ENCODE data around the gene NFATC1.
A peak's percentile ranks its signal among the peaks of the same experiment; 100 is the strongest.
"Not testable (repeated sequence)": the region's sequence is repeated elsewhere in the genome, so short reads cannot be mapped to it uniquely, and the experiment has no call there.

NFATC1 gene

DNA sequence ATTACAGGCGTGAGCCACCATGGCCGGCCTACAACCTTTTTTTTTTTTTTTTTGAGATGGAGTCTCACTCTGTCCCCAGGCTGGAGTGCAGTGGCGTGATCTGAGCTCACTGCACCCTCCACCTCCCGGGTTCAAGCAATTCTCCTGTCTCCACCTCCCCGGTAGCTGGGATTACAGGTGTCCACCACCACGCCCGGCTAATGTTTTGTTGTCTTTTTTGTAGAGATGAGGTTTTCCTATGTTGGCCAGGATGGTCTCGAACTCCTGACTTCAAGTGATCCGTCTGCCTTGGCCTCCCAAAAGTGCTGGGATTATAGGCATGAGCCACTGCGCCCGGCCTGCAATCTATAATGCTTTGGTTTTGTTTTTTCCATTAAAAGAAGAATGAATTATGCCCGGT lies 19.1 kb upstream of the NFATC1 start:
- not testable (repeated sequence) for DNase-seq

- no peak for DNase-seq
Measured at GRCh38 chr18:79377187-79377891, 18.4 kb upstream of the NFATC1 start.

- peak; percentile 32 for DNase-seq
Measured at GRCh38 chr18:79378536-79379250, 17.0 kb upstream of the NFATC1 start.

- DNase-seq, result no peak
Measured at GRCh38 chr18:79379251-79379905, 16.4 kb upstream of the NFATC1 start.

DNA sequence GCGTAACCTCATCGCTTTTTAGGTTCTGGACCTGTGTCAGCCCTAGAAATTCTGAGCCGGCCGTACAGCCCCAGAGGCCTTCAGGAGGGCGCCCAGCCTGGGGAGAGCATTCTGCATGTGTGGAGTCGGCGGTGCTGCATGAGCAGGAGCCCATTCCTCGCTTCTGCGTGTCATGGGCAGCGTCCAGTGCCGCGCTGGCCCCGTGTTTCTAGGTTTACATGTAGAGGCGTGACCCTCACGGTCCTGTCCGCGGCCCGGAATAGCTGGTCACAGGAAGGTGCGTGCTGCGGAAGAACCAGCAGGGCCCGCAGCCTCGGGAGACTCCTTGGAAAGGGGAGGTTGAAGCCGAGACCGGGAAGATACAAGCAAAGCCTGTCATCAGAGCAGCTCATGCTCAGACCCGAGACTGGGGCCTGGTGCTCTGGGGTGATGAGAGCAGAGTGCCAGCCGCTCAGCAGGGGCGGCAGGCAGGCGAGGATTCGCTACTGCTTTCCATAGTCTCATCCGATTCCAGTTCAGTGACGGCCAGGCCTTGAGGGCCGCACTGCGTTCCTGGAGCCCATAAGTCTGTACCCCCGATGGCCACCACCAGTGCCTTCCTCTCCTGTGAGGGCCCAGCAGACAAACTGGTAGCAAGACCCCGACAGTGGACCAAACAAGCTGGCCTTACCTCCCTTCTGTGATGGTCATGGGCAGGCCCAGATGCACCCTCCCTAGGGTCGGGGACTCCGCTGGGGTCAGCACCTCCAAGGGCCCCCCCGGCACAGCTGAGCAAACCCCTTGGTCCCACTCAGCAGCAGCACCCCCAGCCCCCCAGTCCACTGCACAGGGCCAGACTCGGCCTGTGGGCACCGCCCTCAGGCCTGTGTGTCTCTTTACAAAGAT lies 15.6 kb upstream of the NFATC1 start:
- DNase-seq, result no peak

DNA sequence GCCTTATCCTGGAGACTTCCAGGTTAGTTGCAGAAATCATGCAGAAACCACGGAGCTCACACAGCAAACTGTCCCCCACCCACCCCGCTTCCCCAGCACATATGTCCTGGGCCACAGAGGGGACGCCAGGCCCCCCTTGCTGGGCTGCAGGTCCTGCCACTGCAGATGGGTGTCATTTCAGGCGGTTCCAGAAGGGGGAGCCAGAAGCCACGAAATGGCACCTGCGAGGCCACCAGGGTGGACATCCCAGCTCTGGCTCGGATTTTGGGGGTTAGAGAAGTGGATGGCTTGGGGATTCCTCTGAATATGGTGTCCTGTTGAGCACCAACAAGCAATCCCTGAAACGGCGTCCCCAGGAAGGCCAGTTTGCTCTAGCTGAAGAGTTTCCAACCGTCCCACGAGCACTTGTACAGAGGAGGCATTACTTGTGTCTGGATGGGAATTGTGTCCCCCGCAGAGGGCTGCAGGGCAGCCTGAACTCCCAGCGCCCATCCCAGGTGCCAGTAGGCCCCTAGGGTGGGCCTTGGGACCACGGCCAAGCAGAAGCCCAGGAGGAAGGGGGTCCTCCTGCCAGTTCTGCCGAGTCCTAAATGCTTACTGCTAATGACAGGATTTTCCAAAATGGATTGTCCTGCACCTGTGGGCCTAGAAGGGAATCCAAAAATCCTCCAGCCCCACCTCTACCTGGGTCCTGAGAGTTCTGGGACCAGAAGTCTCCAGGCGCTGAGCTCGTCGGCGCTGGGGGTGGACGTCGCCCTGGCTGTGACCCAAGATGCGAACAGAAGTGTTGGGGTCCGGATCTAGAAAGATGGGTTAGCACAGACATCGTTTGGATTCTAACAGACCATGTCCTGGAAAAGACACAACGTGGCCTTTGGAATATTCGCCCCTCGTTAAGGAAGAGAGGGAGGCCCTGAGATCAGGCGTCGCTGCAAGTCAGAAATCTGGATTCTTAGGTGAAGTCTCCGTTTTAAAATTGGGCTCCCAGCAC lies 14.6 kb upstream of the NFATC1 start:
- peak; percentile 23 for DNase-seq

- DNase-seq, result no peak
Measured at GRCh38 chr18:79381811-79382311, 13.9 kb upstream of the NFATC1 start.

- no peak for DNase-seq
Measured at GRCh38 chr18:79382681-79383387, 12.9 kb upstream of the NFATC1 start.

GRCh38 chr18:79383388-79384056 lies 12.2 kb upstream of the NFATC1 start:
- no peak for DNase-seq

GRCh38 chr18:79384151-79384807 lies 11.5 kb upstream of the NFATC1 start:
- no peak for DNase-seq

DNA sequence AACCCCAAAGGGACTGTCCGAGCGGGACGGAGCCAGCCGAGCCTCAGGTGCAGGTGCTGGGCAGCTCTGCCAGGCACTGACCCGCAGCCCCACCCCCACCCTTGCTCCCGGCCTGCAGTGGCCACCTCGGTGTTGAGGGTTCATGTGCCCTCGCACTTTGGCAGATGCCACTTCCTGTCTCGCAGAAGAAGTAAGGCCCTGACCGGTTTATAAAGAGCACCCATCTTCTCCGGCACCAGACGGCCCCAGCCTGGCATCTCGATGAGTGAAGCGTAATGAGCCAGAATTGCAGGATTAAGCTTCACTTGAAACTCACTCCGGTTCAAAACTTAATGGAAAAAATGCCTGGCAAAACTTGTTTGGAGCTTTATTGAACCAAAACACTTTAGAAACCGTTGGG lies 10.9 kb upstream of the NFATC1 start:
- no peak for DNase-seq

- no peak for DNase-seq
Measured at GRCh38 chr18:79385326-79385707, 10.4 kb upstream of the NFATC1 start.

- DNase-seq, result no peak
Measured at GRCh38 chr18:79385708-79386341, 9.9 kb upstream of the NFATC1 start.

- no peak for DNase-seq
Measured at GRCh38 chr18:79386547-79386946, 9.2 kb upstream of the NFATC1 start.

DNA sequence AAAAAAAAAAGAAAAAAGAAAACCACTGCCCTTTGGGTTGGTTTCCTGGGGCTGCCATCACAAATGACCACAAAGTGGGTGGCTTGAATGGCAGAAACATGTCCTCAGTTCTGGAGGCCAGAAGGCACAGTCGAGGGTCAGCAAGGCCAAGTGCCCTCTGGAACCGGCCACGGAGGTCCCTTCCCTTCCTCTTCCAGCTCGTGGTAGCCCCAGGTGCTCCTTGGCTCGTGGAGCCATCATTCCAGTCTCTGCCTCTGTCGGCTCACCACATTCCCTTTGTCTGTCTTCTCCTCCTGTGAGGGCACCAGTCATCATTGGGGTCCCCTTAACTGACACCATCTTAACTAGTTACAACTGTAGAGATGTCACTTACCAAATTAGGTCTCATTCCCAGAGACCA lies 8.5 kb upstream of the NFATC1 start:
- DNase-seq, result no peak

DNA sequence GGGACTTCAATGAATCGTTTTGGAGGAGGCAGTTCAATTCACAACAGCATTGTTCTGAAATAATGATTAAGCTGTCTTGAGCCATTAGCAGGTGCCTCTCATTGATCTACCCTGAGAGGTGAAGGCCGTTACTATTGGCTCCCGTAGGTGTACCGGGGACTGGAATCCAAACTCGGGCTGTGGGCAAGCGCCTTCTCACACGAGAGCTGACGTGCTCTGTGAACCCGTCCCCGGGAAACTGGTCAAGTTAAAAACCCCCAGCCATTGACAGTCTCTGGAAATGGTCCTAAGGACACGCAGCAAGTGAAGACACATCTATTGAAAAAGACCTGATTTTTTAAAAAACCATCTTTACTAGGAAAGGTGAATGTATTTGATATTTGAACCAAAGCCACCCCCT lies 8.1 kb upstream of the NFATC1 start:
- DNase-seq, result no peak

GRCh38 chr18:79388043-79388442 lies 7.7 kb upstream of the NFATC1 start:
- no peak for DNase-seq

- no peak for DNase-seq
Measured at GRCh38 chr18:79389689-79390088, 6.0 kb upstream of the NFATC1 start.

DNA sequence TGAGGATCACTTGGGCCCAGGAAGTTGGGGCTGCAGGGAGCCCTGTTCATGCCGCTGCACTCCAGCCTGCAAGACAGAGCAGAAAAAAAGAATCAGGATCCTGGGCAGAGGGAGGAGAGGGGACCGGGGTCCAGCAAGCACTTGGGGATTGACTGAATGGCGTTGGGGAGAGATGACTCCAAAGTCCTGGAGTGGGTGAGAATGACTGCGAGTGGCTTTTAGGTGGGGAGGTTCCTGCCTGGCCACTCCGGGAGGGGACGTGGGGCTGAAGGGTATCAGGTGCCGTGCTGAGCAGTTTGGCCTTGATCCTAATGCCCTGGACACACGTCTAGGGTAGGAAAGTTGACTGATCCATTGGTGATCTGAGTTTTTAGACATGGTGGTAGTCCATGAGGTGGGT lies 3.5 kb upstream of the NFATC1 start:
- DNase-seq, result no peak
